Embryonic facial prominence (tissue), 1 donor: ENCODE data around the gene NECTIN4.
"Not testable (repeated sequence)": the region's sequence is repeated elsewhere in the genome, so short reads cannot be mapped to it uniquely, and the experiment has no call there.

Experiments used
- DNase-seq: peaks from one replicate; pipeline ENCODE4 v3.0.0-alpha.2; 2016; ENCODE audit errors: extremely low spot score

Gene NECTIN4

GRCh38 chr1:161082996-161083747, 6.2 kb downstream of the NECTIN4 start:
- no peak for DNase-seq

GRCh38 chr1:161082483-161082882, 6.9 kb downstream of the NECTIN4 start:
- DNase-seq = no peak

DNA sequence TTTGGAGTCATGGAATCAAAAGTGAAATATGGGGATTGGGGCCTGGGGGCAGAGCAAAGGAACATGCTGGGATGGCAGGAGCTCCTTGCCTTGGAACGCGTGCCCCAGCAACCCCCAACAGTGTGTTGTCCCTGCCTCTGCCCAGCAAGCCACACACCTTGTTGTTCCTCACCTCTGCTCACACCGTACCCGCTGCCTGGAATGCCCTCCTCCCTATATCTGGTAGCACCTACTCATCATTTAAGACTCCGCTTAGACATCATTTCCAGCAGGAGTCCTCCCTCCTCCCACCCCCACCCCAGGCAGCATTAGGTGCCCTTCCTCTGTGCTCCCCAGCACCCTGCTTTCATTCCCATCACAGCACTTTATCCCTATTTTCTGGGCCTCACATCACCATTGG, 7.8 kb downstream of the NECTIN4 start:
- no peak for DNase-seq

- DNase-seq = no peak
These were observed 8.6 kb downstream of the NECTIN4 start for GRCh38 chr1:161080441-161081405.

- DNase-seq = no peak
These were observed 9.8 kb downstream of the NECTIN4 start for GRCh38 chr1:161079436-161080110.

GRCh38 chr1:161077426-161077825, 11.9 kb downstream of the NECTIN4 start:
- DNase-seq = no peak

DNA sequence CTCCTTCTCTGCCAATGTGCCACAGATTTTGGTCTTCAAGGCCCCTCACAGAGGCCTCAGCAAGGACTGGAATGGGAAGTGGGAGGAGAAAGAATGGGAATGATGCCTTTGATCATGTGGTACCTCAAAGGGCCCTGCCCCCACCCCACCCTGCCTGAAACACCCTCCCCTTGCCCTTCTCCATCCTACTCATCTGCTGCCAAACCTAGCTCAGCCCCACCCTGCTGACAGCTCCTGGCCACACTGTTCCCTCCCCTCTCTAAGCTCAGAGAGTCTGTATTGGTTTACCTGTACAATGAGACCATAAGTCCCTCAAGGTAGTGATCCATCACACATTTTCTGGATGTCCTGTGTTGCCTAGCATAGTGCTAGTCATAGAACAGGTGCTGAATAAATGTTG, 12.9 kb downstream of the NECTIN4 start:
- no peak for DNase-seq

GRCh38 chr1:161074676-161075368, 14.5 kb downstream of the NECTIN4 start:
- DNase-seq = no peak

- no peak for DNase-seq
These were observed 15.8 kb downstream of the NECTIN4 start for GRCh38 chr1:161073474-161074121.

DNA sequence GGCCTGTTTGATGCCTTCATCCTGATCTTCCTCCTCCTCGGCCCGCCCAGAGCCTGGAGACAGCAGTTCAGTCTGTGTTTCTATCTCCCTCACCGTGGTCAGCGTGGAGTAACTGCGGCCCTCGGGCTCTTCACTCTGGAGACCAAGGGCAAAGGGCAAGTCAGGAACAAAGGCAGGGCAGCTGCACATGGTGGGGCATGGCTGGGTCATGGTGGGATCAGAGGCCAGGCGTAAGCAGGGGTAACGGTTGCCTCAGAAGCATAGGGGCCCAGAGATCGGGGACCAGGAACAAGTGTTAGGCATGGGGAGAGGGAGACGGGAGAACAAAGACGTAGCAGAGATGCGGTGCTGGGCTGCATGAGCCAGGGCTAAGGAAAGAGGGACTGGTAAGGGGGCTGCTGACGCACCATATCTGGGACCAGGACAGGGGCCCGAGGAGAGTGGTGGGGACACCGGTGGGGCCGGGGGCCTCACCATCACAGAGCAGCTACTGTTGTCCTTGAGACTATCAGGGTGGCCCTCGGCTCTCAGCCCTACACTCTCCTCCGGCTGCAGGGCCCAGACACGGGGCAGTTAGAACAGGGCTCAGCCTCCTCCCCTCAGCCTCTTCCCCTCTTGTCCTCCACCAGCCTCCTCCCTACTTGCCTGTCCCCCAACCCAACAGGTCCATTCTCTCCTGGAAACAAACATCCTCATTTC, 16.5 kb downstream of the NECTIN4 start:
- no peak for DNase-seq

GRCh38 chr1:161071886-161072371, 17.4 kb downstream of the NECTIN4 start:
- no peak for DNase-seq

GRCh38 chr1:161070761-161071160, 18.6 kb downstream of the NECTIN4 start:
- DNase-seq = no peak

- no peak for DNase-seq
These were observed 19.6 kb downstream of the NECTIN4 start, which contains the start of gene ARHGAP30 for GRCh38 chr1:161069731-161070270. Gene ARHGAP30, minus strand, starts transcription at chr1:161069891. Its CDS starts 267 bp downstream, at chr1:161069624.

GRCh38 chr1:161069241-161069640, 20.1 kb downstream of the NECTIN4 start:
- no peak for DNase-seq

DNA sequence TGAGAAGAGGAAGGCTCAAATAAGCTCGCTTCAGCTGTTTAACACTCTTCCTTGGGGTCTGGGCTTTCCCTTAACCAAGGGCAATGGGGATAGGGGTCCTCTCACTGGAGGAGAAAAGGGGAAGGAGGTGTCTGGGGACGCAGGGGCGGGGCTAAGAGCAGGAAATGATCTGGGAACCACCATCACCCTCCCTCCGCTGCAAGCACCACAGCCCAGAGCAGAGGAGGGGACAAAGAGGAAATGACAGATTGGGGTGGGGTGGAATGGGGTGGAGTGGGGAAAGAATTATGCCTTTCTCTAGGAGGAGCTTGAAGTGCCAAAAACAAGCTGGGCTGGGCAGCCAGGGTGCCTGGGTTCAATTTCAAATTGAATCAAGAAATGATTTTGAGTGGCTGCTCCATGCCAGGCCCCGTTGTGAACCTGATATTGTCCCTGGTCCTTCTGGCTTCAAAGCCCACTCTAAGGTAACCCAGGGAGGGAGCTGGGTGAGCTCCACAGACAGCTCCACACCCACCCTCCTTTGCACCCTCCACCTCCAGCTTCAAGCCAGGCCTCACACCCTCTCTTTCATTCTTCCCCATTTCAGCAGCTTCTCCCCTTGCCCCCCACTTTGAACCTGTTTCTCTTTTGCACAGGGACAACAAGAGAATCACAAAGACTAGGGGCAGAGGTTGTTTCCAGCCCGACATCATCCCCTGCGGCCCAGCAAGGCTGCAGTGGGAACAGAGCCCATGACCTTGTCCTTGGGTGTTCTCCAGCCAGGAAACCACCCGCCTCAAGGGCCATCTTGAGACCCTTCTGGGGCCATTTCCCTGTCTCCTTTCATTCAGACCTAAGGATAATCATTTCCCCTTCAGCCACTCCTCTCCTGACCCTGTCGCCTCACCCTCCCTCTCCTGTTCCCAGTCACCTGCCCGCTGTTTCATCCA, 20.8 kb downstream of the NECTIN4 start:
- DNase-seq = no peak

DNA sequence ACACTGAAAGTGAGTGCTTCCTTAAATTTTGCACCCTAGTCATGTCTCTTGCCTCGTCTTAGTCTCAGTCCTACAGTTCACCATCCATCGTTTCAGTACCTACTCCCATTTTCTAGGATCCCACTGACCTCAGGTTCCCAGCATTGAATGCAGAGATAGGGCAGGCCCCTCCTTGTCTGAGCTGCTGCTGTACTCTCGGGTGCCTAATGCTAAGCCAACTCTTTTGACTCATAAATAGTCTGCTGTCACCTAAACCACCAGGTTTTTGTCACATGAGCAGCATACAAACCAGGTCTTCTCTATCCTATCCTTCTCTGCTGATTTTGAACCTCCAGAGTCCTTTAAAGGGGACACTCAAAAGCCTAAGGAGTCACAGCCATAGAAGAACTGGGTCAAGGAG, 22.7 kb downstream of the NECTIN4 start:
- no peak for DNase-seq

- not testable (repeated sequence) for DNase-seq
These were observed 23.7 kb downstream of the NECTIN4 start for GRCh38 chr1:161065681-161066080.

- DNase-seq = not testable (repeated sequence)
These were observed 25.4 kb downstream of the NECTIN4 start for GRCh38 chr1:161063936-161064335.

- DNase-seq = no peak
These were observed 27.9 kb downstream of the NECTIN4 start for GRCh38 chr1:161061419-161061818.
